Keratinocyte (primary cell): Measurements from ENCODE around the gene PARVA.

Experiments
- EZH2 ChIP-seq: IDR thresholded peaks from one replicate; pipeline ENCODE4 v1.6.1; 2012; ENCODE audit warnings: inconsistent platforms, mild to moderate bottlenecking, low read length, moderate library complexity
- TF ChIP-seq, protein P1 (sequence below), 3 experiments: IDR thresholded peaks in 1 of 3; conservative IDR thresholded peaks in 1 of 3; optimal IDR thresholded peaks in 1 of 3; 2 replicates in 2 of 3; 3 replicates in 1 of 3; pipeline versions ENCODE3 to v1.5.1; 2011; ENCODE audit warnings: low read length in 3 of 3, mild to moderate bottlenecking in 3 of 3, moderate library complexity in 2 of 3, control low read depth in 1 of 3, inconsistent platforms in 1 of 3; ENCODE audit not compliant: insufficient read depth in 2 of 3; ENCODE audit errors: extremely low read depth in 1 of 3

DNA sequence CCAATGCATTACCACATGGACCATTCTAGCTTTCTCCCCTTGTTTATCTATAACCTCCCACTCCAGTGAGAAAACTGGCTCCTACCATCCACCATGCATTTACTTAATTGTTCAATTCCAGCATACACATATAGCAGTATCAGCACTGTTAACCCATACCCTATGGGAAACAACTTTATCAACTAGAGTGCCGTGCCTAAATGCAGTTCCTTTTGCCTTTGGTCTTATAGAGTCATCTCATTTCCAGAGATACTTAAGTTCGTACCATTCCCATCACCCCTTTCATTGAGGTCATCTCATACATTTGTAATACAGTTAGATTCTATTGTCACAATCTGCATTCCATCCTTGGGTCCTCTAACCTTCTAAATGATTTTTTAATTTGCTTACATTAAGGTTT lies 86.9 kb downstream of the PARVA start:
- TF ChIP-seq, protein P1, sequence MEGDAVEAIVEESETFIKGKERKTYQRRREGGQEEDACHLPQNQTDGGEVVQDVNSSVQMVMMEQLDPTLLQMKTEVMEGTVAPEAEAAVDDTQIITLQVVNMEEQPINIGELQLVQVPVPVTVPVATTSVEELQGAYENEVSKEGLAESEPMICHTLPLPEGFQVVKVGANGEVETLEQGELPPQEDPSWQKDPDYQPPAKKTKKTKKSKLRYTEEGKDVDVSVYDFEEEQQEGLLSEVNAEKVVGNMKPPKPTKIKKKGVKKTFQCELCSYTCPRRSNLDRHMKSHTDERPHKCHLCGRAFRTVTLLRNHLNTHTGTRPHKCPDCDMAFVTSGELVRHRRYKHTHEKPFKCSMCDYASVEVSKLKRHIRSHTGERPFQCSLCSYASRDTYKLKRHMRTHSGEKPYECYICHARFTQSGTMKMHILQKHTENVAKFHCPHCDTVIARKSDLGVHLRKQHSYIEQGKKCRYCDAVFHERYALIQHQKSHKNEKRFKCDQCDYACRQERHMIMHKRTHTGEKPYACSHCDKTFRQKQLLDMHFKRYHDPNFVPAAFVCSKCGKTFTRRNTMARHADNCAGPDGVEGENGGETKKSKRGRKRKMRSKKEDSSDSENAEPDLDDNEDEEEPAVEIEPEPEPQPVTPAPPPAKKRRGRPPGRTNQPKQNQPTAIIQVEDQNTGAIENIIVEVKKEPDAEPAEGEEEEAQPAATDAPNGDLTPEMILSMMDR (optimal IDR thresholded peaks at IDR 0.05 in 1 of 3, IDR thresholded peaks at IDR 0.05 in 1 of 3, conservative IDR thresholded peaks at IDR 0.05 in 1 of 3; ENCODE audit: extremely low read depth in 1 of 3, insufficient read depth in 2 of 3, low read length in 3 of 3), result no peak
- no peak for TF ChIP-seq EZH2
